Stimulated activated CD8-positive, alpha-beta memory T cell treated with anti-CD3 and anti-CD28 coated beads, Interleukin-7, amount 100 ng/mL, for 24 hours (primary cell): ENCODE data around the gene LIMCH1.
"Not testable (repeated sequence)": the region's sequence is repeated elsewhere in the genome, so short reads cannot be mapped to it uniquely, and the experiment has no call there.

Source experiments
- DNase-seq: peaks from one replicate; pipeline ENCODE4 v3.0.0-alpha.2; 2020; ENCODE audit warnings: low read depth

LIMCH1 gene

DNA sequence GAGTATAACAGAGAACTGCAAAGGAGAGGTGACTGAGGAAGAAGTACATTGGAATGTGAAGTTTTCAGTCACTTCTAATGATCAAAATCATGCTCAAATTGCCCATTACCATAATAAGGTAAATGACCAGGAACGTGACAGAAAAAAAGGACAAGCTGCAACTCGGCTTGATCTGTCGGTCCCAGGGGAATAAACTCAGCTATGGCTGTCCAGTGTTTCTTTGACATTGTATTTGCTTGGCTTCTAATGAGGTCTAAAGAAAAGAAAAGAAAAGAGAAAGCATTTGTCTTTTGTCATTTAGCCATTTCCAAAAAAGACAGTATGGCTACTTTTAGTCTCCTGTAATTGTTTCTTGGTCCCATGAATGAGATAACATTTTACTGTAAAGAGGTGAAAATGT, 185.3 kb downstream of the LIMCH1 start:
- DNase-seq, result no peak

DNA sequence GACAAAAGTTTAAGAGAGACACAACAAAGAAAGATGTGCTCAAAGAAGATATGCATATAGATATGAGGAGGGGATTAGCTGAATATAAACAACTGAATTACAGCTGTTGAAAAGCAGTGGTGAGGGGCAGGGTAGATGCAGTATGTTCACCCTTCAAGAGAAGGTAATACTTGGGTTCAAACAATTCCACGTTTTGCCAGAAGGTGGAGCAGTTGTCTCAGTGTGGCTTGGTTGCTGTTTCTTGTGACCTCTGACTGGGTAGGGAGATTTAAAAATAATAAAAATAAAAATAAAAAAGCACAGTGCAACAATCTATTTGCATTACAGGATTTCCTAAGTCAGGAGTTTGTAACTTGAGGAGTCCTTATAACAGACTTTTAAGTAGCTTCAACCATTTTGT, 187.3 kb downstream of the LIMCH1 start:
- no peak for DNase-seq

DNA sequence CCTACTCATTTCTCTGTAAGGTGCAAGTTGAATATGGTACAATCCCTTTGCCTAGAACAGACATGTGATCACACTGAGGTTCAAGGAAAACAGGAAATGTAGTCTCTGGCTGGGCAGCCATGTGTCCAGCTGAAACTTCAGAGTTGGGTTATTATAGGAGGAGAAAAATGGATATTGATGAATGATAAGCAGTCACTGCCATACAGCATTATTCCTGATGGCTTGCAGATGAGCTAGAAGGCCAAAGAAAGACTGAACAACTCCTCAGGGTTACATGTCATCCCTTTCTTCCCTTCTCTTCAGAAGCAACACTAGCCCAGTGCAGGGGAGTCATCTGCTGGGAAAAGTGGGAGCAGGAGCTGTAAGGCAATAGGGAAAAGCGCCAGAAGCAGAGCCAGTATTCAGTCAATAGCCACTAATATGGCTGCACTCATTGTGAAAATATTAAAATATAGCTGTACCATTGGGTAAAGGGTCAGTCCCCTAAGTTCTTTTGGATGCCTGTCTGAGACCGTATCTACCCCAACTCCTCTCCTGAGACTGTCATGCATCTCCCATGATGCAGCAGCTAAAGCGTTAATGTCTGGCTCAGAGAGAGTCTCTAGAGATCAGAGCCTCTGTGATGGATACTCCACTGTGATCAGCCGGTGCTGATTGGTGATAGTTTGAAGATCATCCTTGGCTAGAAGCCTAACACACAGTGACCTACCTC, 190.1 kb downstream of the LIMCH1 start:
- DNase-seq, result no peak

DNA sequence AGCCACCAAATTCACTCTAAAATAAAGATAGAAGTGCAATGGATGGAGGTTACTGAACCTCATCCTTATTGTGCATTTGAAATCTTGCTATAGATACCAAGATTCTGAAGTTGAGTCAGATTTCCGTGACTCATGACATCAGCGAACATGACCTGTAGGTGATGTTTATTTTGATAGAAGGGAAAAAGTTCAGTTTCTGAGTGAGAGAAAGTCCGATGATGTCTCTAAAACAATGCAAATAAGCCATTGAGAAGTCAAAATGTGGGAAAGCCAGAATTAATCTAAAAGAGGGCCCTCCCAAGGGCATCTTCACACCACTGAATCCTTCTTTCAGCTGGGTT, 190.6 kb downstream of the LIMCH1 start:
- no peak for DNase-seq

DNA sequence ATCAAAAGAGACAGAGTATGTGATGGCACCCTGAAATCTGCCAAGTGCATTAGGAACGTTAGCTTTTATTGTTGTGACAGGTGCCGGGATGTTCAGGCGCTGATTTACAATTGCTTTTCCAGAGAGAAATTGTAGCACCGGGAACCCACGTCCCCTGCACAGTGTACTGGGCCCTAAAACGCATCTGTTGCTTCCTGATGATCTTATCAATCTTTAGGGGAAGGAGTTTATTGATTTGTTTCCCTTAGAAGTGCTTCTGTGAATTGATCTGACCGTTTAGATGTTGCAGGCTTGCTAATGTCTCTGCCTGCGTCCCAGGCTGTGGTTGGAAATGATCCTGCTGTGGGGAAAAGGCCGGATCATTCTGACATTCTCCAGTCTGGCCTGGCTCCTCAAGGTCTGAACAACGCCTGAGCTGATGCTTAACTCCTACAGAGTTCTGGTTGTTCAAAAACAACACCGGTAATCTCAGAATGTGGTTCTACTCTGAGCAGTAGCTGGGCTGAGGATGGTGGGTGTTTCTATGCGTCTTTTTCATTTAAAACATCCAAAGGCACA, 193.7 kb downstream of the LIMCH1 start:
- no peak for DNase-seq

DNA sequence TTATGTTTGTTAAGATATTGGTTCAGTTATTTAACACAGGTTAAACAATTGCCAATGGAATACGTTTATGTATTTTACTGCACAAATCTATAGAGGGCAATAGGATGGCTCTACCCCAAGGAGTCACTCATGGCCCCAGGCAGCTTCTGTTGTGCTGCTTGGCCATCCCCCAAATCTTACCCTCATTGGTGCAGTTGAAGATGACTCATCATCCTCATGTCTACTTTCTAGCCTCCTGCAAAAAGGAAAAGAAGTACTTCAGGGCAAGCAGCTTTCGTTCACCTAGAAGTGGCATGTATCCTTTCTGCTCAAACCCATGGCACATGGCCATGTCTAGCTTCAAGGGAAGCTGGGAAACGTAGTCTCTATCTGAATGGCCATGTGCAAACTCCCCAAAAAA, 196.4 kb downstream of the LIMCH1 start:
- no peak for DNase-seq

DNA sequence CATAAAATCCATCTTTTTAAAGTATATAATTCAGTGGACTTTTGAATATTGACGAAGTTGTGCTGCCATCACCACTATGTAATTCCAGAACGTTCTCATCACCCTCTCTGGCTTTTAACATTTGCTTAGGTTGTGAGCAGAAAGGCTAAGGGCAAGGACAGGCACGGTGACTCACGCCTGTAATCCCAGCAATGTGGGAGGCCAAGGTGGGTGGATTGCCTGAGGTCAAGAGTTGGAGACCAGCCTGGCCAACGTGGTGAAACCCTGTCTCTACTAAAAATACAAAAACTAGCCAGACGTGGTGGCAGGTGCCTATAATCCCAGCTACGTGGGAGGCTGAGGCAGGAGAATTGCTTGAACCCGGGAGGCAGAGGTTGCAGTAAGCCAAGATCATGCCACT, 199.5 kb downstream of the LIMCH1 start:
- DNase-seq, result not testable (repeated sequence)

DNA sequence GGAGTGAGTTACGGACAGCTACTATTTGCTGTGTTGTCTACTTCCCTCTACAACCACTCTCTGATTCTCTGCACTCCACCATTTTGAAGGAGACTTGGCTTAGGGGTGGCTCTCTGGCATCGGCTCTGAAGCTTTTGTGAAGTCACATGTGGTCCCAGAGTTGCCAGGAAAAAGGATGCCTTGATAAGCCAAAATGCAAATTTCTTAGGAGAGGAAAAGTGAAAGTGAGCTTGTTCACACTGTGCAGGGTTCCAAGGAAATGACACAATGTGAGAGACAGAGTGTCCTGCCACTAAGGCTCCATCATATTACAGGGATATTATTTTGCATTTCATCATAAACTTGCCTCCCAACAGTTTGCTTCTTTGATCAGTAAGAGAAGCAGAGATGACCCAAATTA, 203.4 kb downstream of the LIMCH1 start:
- DNase-seq, result no peak

DNA sequence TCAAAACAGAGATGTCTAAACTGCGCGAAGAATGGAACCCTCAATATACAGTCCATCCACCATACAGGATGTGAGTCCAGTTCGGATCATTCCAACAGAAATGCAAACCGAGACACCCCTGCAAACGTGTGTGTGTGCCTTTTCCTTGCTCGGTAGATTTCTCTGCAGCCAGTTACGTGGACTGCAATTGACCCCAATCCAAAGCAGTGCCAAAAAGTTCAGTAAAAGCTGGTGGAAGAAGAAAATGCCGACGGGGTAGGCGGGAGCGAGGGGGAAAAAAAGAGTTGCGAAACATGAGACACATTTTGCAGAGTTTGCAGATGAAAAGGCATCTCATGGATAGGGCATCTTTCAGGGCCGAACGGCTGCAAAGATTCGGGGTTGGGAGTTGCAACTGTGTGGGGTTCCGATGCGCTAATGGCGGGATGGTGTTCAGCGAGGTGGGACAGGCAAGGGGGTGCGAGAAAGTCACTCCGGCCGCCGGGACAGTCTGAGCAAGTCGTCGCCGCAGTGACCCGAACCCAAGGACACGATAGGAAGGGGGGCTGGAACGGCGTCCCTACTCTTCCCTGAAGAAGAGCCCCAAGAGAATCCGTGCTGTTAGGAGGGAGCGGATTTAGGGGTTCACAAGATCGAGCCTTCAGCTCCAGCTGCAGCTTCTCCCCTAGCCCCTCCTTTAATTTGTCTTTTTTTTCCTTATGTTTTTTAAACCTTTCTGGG, 206.8 kb downstream of the LIMCH1 start:
- DNase-seq, result no peak

DNA sequence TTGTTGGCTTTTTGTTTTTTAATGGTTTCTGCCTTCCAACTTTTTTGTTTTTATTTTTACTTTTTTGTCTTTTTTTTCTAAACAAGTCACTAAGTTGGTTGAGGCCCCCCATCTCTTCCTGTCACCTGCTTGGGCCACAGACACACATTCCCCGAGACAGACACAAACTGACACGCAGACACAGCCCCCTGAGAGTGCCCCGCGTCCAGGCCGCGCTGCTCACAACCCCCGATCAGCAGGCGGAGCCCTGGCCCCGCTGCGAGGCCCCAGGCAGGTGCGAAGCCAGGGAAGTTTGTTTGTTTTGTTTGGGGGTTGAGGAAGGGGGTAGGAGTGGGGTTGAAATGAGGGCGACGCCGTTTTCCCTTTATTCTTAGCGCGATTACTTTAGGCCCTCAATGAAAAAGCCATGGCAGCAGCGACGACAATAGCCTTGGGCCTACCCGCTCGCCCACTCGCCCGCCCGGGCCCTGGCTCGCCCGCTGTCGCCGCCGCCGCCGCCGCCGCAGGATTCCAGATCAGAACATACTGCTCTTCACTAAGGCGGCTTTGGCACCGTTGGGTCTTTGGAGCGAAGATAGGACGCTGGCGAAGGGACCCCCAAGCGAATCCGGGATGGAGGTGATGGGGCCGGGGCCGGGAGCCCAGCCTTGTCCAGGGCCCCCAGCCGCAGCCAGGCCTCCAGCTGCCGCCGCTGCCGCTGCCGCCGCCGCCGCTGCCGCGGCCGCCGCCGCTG, 207.5 kb downstream of the LIMCH1 start:
- DNase-seq, result no peak

DNA sequence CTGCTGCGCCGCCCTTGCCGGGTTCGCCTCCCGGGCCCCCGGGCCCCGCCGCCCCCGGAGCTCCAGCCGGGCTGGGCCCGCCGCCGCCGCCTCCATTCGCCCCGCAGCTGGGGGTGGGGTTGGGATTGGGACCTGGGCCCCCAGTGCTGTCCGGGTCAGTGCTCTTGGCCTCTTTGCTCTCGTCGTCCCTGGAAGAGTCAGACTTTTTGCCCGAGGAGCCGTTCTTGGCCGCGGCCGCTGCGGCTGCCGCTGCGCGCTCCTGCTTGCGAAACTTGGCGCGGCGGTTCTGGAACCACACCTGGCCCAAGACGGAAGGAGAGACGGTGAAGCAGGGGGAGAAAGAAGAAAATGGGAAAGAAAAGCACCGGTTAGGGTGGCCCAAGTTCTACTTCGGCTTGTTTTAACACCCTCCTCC, 208.1 kb downstream of the LIMCH1 start:
- no peak for DNase-seq

DNA sequence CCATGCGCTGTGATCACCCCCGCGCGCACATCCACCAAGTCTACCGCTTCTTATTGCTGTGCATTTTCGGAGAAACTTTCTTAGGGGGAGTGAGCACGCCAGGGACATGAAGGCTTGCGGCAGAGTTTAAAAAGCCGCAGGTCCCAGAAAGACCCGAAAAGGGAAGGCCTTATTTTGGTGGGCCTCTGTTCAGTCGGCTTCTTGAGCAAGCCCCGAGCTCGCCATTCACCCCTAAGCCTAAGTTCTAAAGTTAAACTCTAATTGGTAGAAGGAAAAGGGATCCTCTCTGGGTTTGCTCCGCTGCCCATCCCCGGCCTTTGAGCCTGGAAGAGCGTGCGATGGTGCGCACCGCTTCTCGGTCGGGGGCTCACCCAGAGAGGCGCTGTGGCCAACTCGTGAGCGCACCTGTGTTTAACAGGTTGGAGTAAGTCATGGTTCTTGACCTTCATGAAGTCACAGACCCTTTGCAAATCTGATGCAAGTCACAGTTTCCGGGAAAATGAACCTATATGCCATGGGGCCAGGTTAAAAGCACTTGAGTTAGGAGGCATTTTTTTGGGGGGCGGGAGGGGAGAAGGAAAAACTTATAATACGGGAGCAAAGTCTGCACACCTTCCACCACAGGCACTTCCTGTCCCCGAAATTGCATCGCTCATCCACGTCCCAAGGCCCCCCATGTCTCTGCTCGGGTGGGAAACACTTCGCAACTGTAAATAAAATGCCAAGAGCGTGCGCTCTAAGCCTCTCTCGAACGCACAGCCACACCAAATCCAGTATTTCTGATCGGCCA, 208.7 kb downstream of the LIMCH1 start:
- DNase-seq, result no peak

DNA sequence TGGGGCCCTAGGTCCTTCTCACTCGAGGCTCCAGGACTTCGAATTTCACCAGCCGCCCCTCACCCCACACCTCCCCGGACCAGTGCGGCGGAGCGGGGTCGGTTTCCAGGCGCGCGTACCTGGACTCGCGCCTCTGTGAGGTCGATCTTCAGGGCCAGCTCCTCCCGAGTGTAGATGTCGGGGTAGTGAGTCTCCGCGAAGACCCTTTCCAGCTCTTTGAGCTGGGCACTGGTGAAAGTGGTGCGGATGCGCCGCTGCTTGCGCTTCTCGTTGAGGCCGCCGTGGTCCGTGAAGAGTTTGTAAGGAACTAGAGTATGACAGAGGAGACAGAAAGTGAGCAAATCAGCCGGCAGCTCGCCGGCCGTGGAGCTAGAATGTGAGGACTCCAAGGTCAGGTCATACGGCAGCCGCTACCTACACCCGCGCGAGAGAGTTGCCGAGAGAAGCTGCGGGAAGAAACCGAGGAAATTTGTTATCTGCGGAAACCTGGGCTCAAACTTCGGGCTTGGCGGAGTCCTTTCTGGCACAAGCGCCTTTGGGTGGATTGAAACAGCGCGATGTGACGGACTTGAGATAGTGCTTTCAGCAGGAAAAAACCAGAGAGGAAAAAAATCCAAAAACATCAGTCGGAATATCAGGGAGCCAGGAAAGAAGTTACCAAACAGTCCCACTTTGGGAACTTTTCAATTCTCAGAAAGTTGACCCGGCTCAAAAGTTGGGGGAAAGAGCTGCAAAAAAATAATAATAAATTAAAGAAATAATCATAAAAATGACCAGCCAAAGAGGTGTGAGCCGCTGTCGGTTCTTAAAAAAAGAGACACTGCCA, 209.5 kb downstream of the LIMCH1 start:
- DNase-seq, result no peak

DNA sequence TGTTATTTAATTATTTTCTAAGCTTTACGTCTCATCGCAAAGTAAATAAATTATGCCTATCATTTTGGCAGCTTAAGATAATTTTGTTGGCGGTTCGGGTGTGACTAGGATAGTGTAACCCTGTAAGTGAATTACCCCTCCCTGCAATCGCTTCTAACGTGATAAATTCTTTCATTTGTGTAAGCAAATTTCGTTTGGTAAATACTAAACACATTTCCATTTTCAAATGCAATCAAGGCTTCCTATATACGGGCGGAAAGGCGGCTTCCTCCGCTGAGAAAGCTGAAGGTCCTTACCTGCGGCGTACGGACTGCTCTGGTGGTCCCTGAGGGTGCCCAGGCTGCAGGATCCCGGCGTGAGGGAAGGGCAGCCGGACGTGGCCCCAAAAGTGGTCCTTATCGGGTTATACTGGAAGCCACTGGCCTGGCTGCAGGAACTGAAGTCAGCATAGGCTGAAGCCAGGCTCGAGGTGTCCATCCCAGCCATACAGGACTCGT, 210.2 kb downstream of the LIMCH1 start:
- no peak for DNase-seq

DNA sequence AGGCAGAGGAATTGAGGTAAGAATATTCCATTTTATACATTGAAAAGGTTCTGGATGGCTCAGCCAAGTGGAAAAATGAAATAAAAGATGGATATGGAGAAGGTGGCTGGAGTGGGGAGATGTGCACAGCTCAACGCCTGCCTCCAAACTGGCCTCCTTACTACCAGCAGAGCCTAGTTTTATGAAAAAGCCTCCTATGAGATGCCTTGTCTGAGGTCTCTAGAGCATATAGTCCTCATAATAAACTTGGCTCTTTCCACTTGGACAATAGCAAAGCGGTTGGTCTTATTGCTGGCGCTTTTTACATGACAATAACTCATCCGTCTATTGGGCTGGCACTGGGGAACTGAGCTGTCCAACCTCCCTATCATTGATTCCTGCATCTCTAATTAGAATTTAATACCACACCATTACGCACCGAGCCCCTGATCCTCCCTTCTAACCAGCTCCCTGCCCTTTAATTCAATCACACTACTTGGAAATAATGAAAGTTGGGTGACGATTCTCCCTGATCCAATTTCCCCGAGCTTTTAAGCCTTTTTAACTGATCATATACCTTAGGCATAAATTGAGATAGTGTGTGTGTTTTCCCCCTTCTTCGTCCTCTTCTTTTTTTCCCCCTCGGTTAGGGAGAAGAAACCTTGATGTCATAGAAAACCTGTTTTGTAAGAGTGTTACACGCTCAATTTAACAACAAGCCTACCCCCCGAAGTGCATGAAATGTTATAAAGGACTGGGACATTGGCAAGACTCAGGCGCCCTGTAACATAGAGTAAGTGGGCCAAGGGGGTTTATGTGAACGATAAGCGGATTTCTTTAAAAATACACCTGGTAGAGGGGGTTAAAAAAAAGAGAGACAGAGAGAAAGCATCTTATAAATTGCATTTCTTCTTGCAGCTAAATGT, 210.9 kb downstream of the LIMCH1 start, which contains the start of gene PHOX2B:
PHOX2B (minus strand) TSS at position 155 of the 905 bp plus-strand sequence; CDS start at position 40, 115 bp downstream.
- no peak for DNase-seq

DNA sequence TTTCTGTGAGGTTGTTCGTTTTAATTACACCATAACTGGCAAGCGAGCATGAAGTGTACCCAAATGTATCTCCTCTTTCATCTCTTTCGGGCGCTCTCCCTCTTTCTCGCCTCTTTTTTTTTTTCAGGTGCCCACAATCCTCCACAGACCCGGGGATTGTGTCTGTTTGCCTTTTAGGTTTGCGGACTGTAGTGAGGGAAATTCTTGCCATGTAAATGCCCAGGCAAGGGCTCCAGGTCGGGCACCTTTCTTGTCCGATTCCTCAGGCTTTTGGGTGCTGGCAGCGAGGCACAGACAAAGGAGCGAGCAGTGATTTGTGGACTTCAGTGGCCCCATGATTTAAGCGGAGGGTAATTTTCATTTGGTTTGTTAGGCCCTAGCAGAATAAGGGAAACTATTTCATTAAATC, 211.7 kb downstream of the LIMCH1 start:
- no peak for DNase-seq
